ENCODE data around the gene SPTBN1.
"Not testable (repeated sequence)": the region's sequence is repeated elsewhere in the genome, so short reads cannot be mapped to it uniquely, and the experiment has no call there.

Gene SPTBN1

DNA sequence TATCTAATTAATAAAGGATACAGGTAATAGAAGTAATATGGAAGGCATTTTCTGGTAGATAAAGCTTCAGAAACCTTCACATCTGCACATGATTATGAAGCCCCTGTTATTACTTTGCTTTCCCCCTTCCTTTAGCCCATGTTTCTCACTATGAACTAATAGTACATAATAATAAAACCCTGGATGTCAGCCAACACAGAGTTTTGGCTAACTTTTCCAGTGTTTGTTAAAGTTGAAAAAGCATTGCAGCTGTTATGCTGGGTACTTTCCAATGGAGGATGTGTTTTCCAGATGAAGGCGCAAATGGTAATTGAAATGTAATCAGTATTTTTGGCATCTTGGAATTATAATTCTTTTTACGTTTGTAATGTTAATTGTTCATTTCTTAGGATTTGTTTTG, 43.5 kb downstream of the SPTBN1 start:
- Mint-ChIP-seq H3K36me3 (no peaks in the 10 kb centered on the region), H3K27me3 (peaks cover 1% of the 10 kb centered on the region), H3K9me3 (no peaks in the 10 kb centered on the region), H3K27ac (no peak overlapping the region), H3K4me3 (no peak overlapping the region), H3K4me1 (peaks cover 4% of the 10 kb centered on the region)

DNA sequence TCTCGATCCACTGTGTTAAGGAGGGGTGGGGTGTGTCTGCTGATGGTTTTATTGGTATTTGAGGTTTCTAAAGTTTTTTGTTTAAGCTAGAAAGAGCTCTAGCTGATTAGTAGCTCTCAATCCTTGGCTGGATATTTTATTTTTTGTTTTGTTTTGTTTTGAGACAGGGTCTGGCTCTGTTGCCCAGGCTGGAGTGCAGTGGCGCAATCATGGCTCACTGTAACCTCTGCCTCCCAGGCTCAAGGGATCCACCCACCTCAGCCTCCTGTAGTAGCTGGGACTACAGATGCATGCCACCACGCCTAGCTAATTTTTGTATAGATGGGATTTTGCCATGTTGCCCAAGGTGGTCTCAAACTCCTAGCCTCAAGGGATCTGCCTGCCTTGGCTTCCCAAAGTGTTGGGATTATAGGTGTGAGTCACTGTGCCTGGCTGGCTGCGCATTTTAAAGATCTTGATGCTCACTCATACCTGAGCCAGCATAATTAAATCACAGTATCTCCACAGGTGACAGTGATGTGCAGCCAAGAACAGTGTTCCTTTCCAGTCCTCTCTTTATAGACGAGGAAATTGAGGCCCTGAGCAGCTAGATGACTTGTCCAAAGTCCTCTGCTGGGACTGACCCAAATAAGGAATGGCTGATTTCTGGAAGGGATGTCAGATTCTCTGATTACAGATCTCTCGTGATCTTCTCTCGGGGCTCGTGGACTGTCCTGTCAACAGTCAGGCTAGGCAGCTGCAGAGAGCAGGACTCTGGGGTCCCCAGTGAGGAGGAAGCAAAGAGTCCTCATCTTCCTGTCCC, 44.5 kb downstream of the SPTBN1 start:
- Mint-ChIP-seq H3K36me3 (no peaks in the 10 kb centered on the region), H3K4me1 (peaks cover 4% of the 10 kb centered on the region), H3K4me3 (no peak overlapping the region), H3K27me3 (no peaks in the 10 kb centered on the region), H3K9me3 (no peaks in the 10 kb centered on the region), H3K27ac (no peak overlapping the region)

DNA sequence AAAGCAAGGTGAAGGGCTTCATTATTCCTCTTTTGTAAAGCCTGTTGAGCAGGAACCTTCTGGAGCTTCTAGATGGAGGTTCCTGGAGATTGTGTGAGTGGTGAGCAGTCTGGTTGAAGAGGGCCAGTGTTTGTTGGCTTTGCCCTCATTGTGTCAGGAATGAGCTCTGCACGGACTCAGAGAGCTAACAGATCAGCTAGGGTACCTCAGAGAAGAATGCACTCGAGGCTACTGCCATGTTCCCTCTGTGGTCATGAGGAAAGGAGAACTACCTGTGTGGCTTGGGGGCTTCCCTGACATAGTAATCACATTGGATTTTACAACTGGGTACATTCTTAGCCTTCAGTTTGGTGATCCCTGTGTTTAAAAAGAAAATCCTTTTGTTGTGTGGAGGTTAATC, 46.6 kb downstream of the SPTBN1 start:
- no peaks in the 10 kb centered on the region for H3K36me3 Mint-ChIP-seq
- no peaks in the 10 kb centered on the region for H3K27me3 Mint-ChIP-seq
- no peak overlapping the region for H3K4me3 Mint-ChIP-seq
- H3K27ac Mint-ChIP-seq, result no peak overlapping the region
- H3K4me1 Mint-ChIP-seq, result no peaks in the 10 kb centered on the region
- H3K9me3 Mint-ChIP-seq, result no peaks in the 10 kb centered on the region

DNA sequence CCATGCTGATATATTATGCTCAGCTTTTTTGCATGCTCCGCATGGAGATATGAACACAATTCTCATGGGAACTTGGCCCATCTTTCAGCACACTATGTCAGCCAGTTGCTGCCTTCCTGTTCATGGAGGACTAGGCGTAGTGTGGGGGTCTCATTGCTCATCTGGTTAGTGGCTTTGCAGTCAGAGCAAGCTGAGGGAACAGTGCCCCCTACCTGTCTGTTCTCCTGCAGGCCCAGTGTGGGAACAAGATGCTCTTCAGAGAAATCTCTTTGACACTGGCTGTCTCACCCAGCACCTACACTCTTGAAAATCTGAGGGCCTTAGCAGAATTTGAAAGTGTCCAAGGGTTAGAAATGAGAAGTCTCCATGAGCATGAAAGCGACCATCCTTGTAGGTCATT, 47.1 kb downstream of the SPTBN1 start:
- Mint-ChIP-seq H3K4me3 (no peak overlapping the region), H3K9me3 (no peaks in the 10 kb centered on the region), H3K27me3 (no peaks in the 10 kb centered on the region), H3K4me1 (no peaks in the 10 kb centered on the region), H3K36me3 (no peaks in the 10 kb centered on the region), H3K27ac (no peak overlapping the region)

DNA sequence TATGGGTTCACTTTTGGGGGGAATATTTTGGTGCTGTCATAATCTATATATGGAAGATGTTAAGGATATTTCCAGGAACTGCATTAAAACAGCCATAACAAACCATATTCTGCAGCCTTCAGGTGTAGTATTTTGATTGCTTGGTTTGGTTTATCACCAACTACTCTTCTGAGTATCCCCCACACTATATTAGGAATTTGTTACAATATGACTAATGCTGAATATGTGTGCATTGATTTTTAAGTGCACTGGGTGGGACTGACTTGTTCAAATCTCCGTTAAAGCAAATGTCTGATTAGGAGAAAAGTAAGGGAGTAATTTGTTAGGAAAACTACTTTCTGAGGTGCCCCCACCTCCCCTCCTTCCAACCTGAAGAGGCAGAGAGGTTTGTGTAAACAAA, 47.7 kb downstream of the SPTBN1 start:
- no peaks in the 10 kb centered on the region for H3K27me3 Mint-ChIP-seq
- H3K27ac Mint-ChIP-seq, result no peak overlapping the region
- H3K4me1 Mint-ChIP-seq, result no peaks in the 10 kb centered on the region
- no peaks in the 10 kb centered on the region for H3K36me3 Mint-ChIP-seq
- no peaks in the 10 kb centered on the region for H3K9me3 Mint-ChIP-seq
- H3K4me3 Mint-ChIP-seq, result no peak overlapping the region

DNA sequence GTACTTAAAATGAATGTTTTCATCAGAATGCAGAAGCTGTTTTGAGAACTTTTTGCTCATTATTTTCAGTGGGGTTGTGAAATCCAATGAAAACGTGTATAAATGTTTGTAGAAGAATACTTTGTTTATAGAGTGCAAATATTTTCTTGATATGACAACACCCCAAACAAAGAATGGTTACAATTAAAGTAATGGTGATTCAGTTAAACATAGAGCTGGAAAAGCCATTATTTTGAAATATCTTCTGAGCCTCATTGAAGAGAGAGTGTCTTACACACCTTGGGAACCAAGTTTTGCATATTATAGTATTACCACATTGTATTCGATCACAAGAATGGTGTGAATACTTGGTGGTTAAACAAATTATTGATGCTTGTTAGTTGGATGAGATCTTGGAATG, 48.7 kb downstream of the SPTBN1 start:
- no peak overlapping the region for H3K27ac Mint-ChIP-seq
- no peaks in the 10 kb centered on the region for H3K4me1 Mint-ChIP-seq
- H3K36me3 Mint-ChIP-seq, result no peaks in the 10 kb centered on the region
- H3K27me3 Mint-ChIP-seq, result no peaks in the 10 kb centered on the region
- no peaks in the 10 kb centered on the region for H3K9me3 Mint-ChIP-seq
- no peak overlapping the region for H3K4me3 Mint-ChIP-seq

DNA sequence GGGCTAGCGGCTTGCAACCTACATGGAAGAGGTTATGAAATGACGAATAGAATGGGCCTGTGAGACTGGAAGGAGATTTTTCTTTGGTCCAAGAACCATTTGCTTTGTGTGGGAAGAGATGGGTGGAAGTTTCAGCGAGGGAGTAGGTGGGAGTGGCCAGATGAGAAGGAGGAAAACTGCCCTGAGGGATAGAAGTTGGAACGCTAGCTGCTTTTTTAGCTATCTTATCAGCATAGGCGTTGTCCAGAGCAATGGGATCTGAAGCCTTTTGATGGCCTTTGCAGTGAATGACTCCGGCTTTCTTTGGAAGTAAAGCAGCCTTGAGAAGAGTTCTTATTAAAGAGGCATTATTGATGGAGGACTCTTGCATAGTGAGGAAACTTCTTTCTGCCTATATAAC, 52.4 kb downstream of the SPTBN1 start:
- Mint-ChIP-seq H3K27me3 (no peaks in the 10 kb centered on the region), H3K4me3 (no peak overlapping the region), H3K27ac (no peak overlapping the region), H3K36me3 (no peaks in the 10 kb centered on the region), H3K4me1 (no peaks in the 10 kb centered on the region), H3K9me3 (no peaks in the 10 kb centered on the region)

DNA sequence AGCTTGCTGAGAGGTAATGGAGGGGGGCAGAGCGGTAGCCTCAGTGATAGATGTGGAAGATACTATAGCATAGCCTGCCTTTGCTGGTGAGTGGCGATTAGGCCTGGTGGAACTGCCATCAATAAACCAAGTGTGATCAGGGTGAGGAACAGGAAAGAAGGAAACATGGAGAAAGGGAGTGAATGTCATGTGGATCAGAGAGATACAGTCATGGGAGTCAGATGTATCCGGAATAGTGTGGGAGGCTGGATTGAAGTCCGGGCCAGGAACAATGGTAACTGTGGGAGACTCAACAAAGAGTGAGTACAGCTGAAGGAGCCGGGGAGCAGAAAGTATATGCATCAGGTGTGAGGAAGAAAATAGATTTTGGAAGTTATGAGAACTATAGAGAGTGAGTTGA, 52.9 kb downstream of the SPTBN1 start:
- not testable (repeated sequence) for H3K27me3 Mint-ChIP-seq, H3K9me3 Mint-ChIP-seq, H3K4me1 Mint-ChIP-seq, H3K36me3 Mint-ChIP-seq, H3K4me3 Mint-ChIP-seq, H3K27ac Mint-ChIP-seq

DNA sequence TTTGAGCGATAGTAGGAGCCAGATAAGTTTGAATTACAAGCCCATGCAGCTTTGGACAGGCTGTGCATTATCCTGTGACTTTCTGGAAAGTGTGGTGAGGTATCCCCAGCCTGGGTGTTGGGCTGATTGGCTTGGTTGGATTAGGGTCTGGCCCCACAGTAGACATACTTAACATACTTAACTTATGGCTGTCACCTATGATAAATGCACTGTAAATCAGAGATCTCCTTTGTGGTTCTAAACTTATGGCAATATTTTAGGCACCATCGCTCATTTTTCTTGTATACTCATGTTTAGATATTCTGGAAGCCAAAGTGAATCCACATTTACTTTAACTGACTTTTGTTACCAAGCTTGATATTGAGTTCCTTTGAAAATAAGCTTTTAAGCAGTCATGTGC, 54.8 kb downstream of the SPTBN1 start:
- Mint-ChIP-seq H3K36me3 (no peaks in the 10 kb centered on the region), H3K4me1 (no peaks in the 10 kb centered on the region), H3K4me3 (no peak overlapping the region), H3K27ac (no peak overlapping the region), H3K27me3 (no peaks in the 10 kb centered on the region), H3K9me3 (no peaks in the 10 kb centered on the region)

DNA sequence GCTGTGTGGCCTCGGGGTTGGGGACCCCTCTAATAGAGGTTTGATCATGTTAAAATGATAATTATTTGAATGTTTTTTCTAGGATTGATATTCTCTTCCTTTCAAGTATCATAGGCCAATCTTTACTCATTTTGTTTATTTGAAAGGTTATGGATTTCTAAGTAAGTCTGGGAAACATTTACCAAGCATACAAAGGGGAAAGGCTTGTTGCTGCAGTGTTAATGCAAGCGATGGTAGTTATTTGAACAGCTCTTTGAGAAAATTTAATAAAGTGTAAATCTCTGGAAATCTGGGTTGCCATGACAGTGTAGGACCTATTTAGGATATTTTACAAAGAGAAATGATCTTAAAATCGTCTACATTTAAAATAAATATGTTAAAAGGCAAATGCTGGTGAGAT, 56.1 kb downstream of the SPTBN1 start:
- no peaks in the 10 kb centered on the region for H3K9me3 Mint-ChIP-seq
- H3K36me3 Mint-ChIP-seq, result no peaks in the 10 kb centered on the region
- no peaks in the 10 kb centered on the region for H3K4me1 Mint-ChIP-seq
- H3K27ac Mint-ChIP-seq, result no peak overlapping the region
- no peak overlapping the region for H3K4me3 Mint-ChIP-seq
- no peaks in the 10 kb centered on the region for H3K27me3 Mint-ChIP-seq

DNA sequence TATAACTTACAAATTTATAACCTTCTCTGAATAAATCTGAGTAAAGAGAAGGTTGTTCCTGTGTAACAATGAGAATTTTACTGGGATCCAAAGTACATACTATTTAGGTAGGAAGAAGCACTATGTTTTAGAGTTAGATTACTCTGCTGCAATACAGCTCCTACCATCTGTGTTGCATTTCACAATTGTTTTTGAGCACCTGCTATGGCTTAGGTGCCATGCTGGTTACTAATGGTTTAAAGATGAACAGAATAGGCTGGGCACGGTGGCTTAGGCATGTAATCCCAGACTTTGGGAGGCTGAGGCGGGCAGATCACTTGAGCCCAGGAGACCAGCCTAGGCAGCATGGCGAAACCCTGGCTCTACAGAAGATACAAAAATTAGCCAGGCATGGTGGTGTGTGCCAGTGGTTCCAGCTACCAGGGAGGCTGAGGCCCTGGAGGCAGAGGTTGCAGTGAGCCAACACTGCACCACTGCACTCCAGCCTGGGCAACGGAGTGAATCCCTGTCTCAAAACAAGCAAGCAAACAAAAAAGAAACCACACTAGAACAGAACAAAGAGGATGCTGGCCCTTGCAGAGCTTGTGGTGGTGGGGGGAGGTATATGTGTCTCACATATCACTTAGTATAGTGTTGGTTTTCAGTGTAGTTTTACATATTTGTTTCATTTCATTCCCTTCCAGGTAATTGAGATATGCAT, 56.7 kb downstream of the SPTBN1 start:
- Mint-ChIP-seq H3K4me1 (no peaks in the 10 kb centered on the region), H3K27ac (no peak overlapping the region), H3K36me3 (no peaks in the 10 kb centered on the region), H3K4me3 (no peak overlapping the region), H3K27me3 (no peaks in the 10 kb centered on the region), H3K9me3 (no peaks in the 10 kb centered on the region)

DNA sequence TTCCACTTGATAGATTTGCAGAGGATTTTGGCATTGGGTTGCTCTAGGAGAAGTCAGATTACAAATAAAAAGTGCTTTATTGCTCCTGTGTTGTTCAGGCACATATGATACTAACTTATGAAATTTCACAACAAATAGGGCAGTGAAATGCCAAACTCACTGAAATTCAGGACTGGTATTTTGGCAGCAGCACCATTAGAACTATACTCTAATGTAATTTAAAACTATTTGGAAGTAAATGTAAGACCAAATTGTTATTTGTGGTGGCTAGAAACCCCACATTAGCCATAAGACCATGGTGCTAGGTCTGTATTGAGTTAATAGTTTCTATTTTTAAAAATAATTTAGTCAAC, 57.2 kb downstream of the SPTBN1 start:
- peaks cover 2% of the 10 kb centered on the region for H3K27me3 Mint-ChIP-seq
- no peak overlapping the region for H3K27ac Mint-ChIP-seq
- no peak overlapping the region for H3K4me3 Mint-ChIP-seq
- no peaks in the 10 kb centered on the region for H3K4me1 Mint-ChIP-seq
- no peaks in the 10 kb centered on the region for H3K9me3 Mint-ChIP-seq
- H3K36me3 Mint-ChIP-seq, result no peaks in the 10 kb centered on the region

DNA sequence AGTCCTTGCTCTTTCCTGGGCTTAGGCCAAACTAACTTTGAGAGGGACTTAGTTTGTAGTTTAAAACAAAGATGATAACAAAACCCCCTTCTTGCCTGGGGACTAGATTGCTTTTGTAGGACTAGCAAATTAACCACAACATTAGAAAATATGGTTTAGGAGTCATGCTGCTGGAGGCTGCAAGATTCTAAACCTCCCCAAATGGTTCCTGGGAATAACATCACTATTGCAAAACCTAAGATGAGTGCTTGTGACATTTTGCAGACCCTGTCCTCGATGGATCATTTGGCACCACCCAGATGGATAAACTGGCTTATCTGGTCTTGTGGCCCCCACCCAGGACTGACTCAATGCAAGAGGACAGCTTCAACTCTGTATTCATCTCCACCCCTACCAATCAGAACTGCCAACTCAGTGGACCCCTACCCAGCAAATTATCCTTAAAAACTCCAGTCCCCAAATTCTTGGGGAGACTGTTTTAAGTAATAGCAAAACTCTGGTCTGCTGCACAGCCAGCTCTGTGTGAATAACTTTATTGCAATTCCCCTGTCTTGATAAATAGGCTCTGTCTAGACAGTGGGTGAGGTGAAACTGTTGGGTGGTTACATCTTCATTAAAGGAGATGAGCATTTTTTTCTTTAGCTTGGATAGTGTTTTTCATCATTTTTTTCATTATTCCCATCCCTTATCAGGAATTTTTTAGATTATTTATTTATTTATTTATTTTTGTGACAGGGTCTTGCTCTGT, 58.9 kb downstream of the SPTBN1 start:
- H3K9me3 Mint-ChIP-seq, result no peaks in the 10 kb centered on the region
- no peak overlapping the region for H3K27ac Mint-ChIP-seq

DNA sequence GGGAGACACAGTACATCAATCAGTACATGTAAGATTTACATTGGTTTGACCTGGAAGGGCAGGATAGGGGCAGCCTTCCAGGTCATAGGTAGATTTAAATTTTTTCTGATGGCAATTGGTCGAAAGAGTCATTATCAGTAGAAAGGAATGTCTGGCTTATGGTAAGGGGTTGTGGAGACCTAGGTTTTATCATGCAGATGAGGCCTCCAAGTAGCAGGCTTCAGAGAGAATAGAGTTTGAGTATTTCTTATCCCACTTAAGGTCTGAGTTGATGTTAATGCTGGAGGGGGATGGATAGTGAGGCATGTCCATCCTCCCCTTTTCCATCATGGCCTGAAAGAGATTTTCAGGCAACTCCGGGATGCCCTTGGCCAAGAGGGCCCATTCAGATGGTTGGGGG, 60.7 kb downstream of the SPTBN1 start:
- no peak overlapping the region for H3K4me3 Mint-ChIP-seq
- no peaks in the 10 kb centered on the region for H3K9me3 Mint-ChIP-seq
- H3K27ac Mint-ChIP-seq, result no peak overlapping the region
- peaks cover 2% of the 10 kb centered on the region for H3K27me3 Mint-ChIP-seq
- H3K4me1 Mint-ChIP-seq, result no peaks in the 10 kb centered on the region
- no peaks in the 10 kb centered on the region for H3K36me3 Mint-ChIP-seq

More for the DNA sequence above, 58.9 kb downstream of the SPTBN1 start:
- Mint-ChIP-seq H3K4me1 (no peaks in the 10 kb centered on the region), H3K27me3 (peaks cover 2% of the 10 kb centered on the region), H3K4me3 (no peak overlapping the region), H3K36me3 (no peaks in the 10 kb centered on the region)

DNA sequence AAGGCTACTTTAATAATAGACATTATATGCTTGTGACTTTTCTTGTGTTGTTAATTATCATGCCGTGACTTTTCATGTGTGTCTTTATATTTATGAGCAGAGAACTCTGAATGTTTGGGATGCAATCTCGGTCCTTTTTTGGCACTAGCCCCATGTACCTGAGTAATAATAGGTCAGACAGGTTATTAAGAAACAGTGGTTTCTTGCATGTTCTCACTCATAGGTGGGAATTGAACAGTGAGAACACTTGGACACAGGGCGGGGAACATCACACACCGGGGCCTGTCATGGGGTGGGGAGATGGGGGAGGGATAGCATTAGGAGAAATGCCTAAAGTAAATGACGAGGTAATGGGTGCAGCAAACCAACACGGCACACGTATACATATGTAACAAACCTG, 61.9 kb downstream of the SPTBN1 start:
- not testable (repeated sequence) for H3K27me3 Mint-ChIP-seq, H3K27ac Mint-ChIP-seq, H3K9me3 Mint-ChIP-seq, H3K4me1 Mint-ChIP-seq, H3K36me3 Mint-ChIP-seq, H3K4me3 Mint-ChIP-seq

DNA sequence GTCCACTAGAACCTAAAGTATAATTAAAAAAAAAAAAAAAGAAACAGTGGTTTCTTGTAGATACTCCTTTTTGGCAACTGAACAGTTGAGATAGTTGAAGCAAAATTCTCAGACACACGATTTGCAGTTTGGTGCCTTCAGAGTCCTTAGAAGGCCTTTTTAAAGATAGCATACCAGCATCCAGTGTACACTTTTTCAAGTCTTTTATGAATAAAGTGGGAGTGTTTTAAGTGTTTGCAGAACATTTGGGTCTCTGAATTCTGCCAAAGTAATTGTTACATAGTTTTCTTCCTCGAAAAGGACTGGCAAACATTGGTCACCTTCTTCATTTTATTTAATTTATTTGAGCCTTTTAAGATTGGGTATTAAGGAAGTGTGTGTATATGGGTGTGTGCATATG, 62.3 kb downstream of the SPTBN1 start:
- H3K36me3 Mint-ChIP-seq, result no peaks in the 10 kb centered on the region
- peaks cover 12% of the 10 kb centered on the region for H3K4me1 Mint-ChIP-seq

More for the DNA sequence above, 62.3 kb downstream of the SPTBN1 start:
- no peak overlapping the region for H3K27ac Mint-ChIP-seq
- no peak overlapping the region for H3K4me3 Mint-ChIP-seq
- H3K27me3 Mint-ChIP-seq, result peaks cover 2% of the 10 kb centered on the region
- no peaks in the 10 kb centered on the region for H3K9me3 Mint-ChIP-seq
